Upper lobe of right lung (tissue), 1 donor: ENCODE results near the gene FAM181B. TPM values are rescaled to one million over a fixed set of nuclear protein-coding genes. Genes with fewer than 3 reads are reported as not detected.
A peak's percentile ranks its signal among the peaks of the same experiment; 100 is the strongest.

Experiments
- ATAC-seq: fragments of 200-7000 bp; cut with Tn5 transposase; one replicate; pipeline ENCODE4 v1.9.1; 2020; ENCODE audit warnings: mild to moderate bottlenecking, moderate library complexity
- DNase-seq: peaks from one replicate; pipeline ENCODE4 v3.0.0-alpha.2; 2020
- H3K27ac ChIP-seq: fragments of 200-600 bp; one replicate; pipeline ENCODE4 v1.8.0; 2022
- H3K27me3 ChIP-seq: fragments of 200-600 bp; one replicate; pipeline ENCODE4 v1.8.0; 2022; ENCODE audit warnings: mild to moderate bottlenecking
- H3K36me3 ChIP-seq: fragments of 200-600 bp; one replicate; pipeline ENCODE4 v1.8.0; 2022
- H3K4me1 ChIP-seq: fragments of 200-600 bp; one replicate; pipeline ENCODE4 v1.8.0; 2022
- H3K4me3 ChIP-seq: fragments of 200-600 bp; one replicate; pipeline ENCODE4 v1.8.0; 2022; ENCODE audit warnings: mild to moderate bottlenecking
- H3K9me3 ChIP-seq: fragments of 200-600 bp; one replicate; pipeline ENCODE4 v1.8.0; 2022
- CTCF ChIP-seq: fragments of 200-600 bp; IDR thresholded peaks from one replicate; pipeline ENCODE4 v1.8.0; 2022; ENCODE audit warnings: antibody characterized with exemption
- intact Hi-C: fragments of 100-400 bp; cut with DNase I; formaldehyde crosslinking; loops from one replicate; pipeline ENCODE4 v1.11.0; 2022
- total RNA-seq: library from RNA; stranded (reverse); fragmentation: NEBNext Ultra II Directional; extraction: Animal tissue kit (Norgen Biotek cat#: 25700); gene quantifications from one replicate; pipeline ENCODE4 v1.2.1, GENCODE V29; 2021
- donor health status: DM: no; HTN: yes; CAD: no; lungs with severe emphysema.

Gene FAM181B
- total RNA-seq, 1 donor from 2014 or later = 0.12 TPM

GRCh38 chr11:82720267-82721065 lies 13.2 kb downstream of the FAM181B start:
- Histone ChIP-seq H3K4me3 (no peak overlapping the region), H3K4me1 (no peaks in the 10 kb centered on the region), H3K27ac (no peak overlapping the region), H3K36me3 (no peaks in the 10 kb centered on the region), H3K9me3 (no peaks in the 10 kb centered on the region), H3K27me3 (peaks cover 8% of the 10 kb centered on the region)
- no peak for DNase-seq
- no peak for ATAC-seq
- intact Hi-C loops = no loop called here
- no peak for TF ChIP-seq CTCF

GRCh38 chr11:82719361-82720105 lies 14.1 kb downstream of the FAM181B start:
- intact Hi-C loops = no loop called here

GRCh38 chr11:82718821-82719220 lies 14.8 kb downstream of the FAM181B start:
- intact Hi-C loops = no loop called here

More at GRCh38 chr11:82719361-82720105, 14.1 kb downstream of the FAM181B start:
- Histone ChIP-seq H3K36me3 (no peaks in the 10 kb centered on the region), H3K27me3 (peaks cover 8% of the 10 kb centered on the region), H3K27ac (no peak overlapping the region), H3K9me3 (no peaks in the 10 kb centered on the region), H3K4me1 (no peaks in the 10 kb centered on the region), H3K4me3 (no peak overlapping the region)
- TF ChIP-seq CTCF = no peak
- ATAC-seq (no peak), DNase-seq (no peak)

GRCh38 chr11:82718307-82718706 lies 15.4 kb downstream of the FAM181B start:
- peaks cover 9% of the 10 kb centered on the region for H3K27me3 ChIP-seq
- no peaks in the 10 kb centered on the region for H3K4me1 ChIP-seq
- H3K36me3 ChIP-seq = no peaks in the 10 kb centered on the region
- H3K4me3 ChIP-seq = no peak overlapping the region
- ATAC-seq (peak; percentile 70), DNase-seq (no peak)
- no peaks in the 10 kb centered on the region for H3K9me3 ChIP-seq
- peak; percentile 66 for TF ChIP-seq CTCF
- intact Hi-C loops = no loop called here
- H3K27ac ChIP-seq = no peak overlapping the region

More at GRCh38 chr11:82718821-82719220, 14.8 kb downstream of the FAM181B start:
- Histone ChIP-seq H3K4me1 (no peaks in the 10 kb centered on the region), H3K27me3 (peaks cover 8% of the 10 kb centered on the region), H3K9me3 (no peaks in the 10 kb centered on the region), H3K4me3 (no peak overlapping the region), H3K27ac (no peak overlapping the region), H3K36me3 (no peaks in the 10 kb centered on the region)
- no peak for TF ChIP-seq CTCF
- no peak for ATAC-seq
- no peak for DNase-seq

- no peak overlapping the region for H3K27ac ChIP-seq
- no peaks in the 10 kb centered on the region for H3K9me3 ChIP-seq
- intact Hi-C loops = no loop called here
- TF ChIP-seq CTCF = no peak
- DNase-seq (no peak), ATAC-seq (no peak)
- H3K4me3 ChIP-seq = no peak overlapping the region
- H3K4me1 ChIP-seq = no peaks in the 10 kb centered on the region
- H3K27me3 ChIP-seq = peaks cover 12% of the 10 kb centered on the region
- no peaks in the 10 kb centered on the region for H3K36me3 ChIP-seq
Observed at GRCh38 chr11:82714346-82715174, 19.1 kb downstream of the FAM181B start.
